OCI-LY1 (cell line): ENCODE measurements around the gene CDC42EP4.

Experiments used
- EZH2 ChIP-seq: fragments of 200-600 bp; sonication (generic), shearing (Covaris generic); IDR thresholded peaks from 2 replicates; pipeline ENCODE4 v1.8.0; 2017; ENCODE audit warnings: borderline replicate concordance, mixed run types, mild to moderate bottlenecking, antibody characterized with exemption, low read length, moderate library complexity, mixed read lengths
- TF ChIP-seq, protein P1 (sequence below): fragments of 200-600 bp; sonication (generic), shearing (Covaris generic); IDR thresholded peaks from 2 replicates; pipeline ENCODE4 v1.5.1; 2017; ENCODE audit warnings: mild to moderate bottlenecking, antibody characterized with exemption, low read length, moderate library complexity, mixed read lengths

DNA sequence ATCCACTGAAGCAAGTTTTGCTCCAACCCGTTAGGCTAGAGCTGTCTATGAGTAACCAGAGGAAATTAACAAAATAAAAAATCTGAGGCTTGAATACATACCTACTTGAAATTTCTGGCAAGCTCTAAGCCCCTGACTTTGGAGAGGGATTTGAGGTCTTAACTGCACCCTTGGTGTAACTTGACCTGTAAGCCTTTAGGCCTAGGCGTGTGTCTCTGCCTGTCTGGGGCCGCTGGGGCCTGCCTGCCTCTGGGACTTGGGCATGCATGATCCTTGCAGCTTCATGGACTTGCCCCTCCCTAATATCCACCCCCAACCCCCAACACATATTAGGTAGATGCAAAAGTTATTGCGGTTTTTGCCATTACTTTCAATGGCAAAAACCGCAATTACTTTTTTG is 3.7 kb upstream of the CDC42EP4 start:
- TF ChIP-seq, protein P1, sequence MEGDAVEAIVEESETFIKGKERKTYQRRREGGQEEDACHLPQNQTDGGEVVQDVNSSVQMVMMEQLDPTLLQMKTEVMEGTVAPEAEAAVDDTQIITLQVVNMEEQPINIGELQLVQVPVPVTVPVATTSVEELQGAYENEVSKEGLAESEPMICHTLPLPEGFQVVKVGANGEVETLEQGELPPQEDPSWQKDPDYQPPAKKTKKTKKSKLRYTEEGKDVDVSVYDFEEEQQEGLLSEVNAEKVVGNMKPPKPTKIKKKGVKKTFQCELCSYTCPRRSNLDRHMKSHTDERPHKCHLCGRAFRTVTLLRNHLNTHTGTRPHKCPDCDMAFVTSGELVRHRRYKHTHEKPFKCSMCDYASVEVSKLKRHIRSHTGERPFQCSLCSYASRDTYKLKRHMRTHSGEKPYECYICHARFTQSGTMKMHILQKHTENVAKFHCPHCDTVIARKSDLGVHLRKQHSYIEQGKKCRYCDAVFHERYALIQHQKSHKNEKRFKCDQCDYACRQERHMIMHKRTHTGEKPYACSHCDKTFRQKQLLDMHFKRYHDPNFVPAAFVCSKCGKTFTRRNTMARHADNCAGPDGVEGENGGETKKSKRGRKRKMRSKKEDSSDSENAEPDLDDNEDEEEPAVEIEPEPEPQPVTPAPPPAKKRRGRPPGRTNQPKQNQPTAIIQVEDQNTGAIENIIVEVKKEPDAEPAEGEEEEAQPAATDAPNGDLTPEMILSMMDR, result no peak
- TF ChIP-seq EZH2, result no peak
